Trophoblast cell (in vitro differentiated cells and primary cell): Measurements from ENCODE around the gene DEF6.

Source experiments
- DNase-seq, 2 donors: peaks; one replicate each; pipeline ENCODE4 v3.0.0-alpha.2; 2016
- H2AFZ ChIP-seq: 2 replicates; pipeline ENCODE4 v1.6.1; 2013; ENCODE audit warnings: low read length, moderate library complexity, mild to moderate bottlenecking; ENCODE audit not compliant: insufficient read depth, poor library complexity
- H2AK5ac ChIP-seq: 2 replicates; pipeline ENCODE4 v1.6.1; 2013; ENCODE audit warnings: mild to moderate bottlenecking, low read length
- H2BK120ac ChIP-seq: 2 replicates; pipeline ENCODE4 v1.6.1; 2013; ENCODE audit warnings: low read length, mild to moderate bottlenecking, moderate library complexity; ENCODE audit not compliant: insufficient read depth, poor library complexity
- H2BK12ac ChIP-seq: 2 replicates; pipeline ENCODE4 v1.6.1; 2013; ENCODE audit warnings: mild to moderate bottlenecking, low read length, moderate library complexity
- H2BK5ac ChIP-seq: 2 replicates; pipeline ENCODE4 v1.6.1; 2013; ENCODE audit warnings: low read length, low read depth, moderate library complexity, mild to moderate bottlenecking; ENCODE audit not compliant: poor library complexity
- H3K14ac ChIP-seq: 2 replicates; pipeline ENCODE4 v1.6.1; 2013; ENCODE audit warnings: mild to moderate bottlenecking, low read length
- H3K18ac ChIP-seq: 2 replicates; pipeline ENCODE4 v1.6.1; 2013; ENCODE audit warnings: mild to moderate bottlenecking, low read length
- H3K23ac ChIP-seq: 2 replicates; pipeline ENCODE4 v1.6.1; 2013; ENCODE audit warnings: low read length
- H3K27ac ChIP-seq: 2 replicates; pipeline ENCODE4 v1.5.1; 2013; ENCODE audit warnings: low read depth, mild to moderate bottlenecking, inconsistent platforms, low read length, moderate library complexity
- H3K27me3 ChIP-seq: 2 replicates; pipeline ENCODE4 v1.6.1; 2013; ENCODE audit warnings: inconsistent platforms, mild to moderate bottlenecking, low read length, moderate library complexity; ENCODE audit not compliant: insufficient read depth
- H3K36me3 ChIP-seq, 2 experiments: 1 replicate in 1 of 2; 2 replicates in 1 of 2; pipeline ENCODE4 v1.6.1; 2013; ENCODE audit warnings: low read length in 2 of 2, mild to moderate bottlenecking in 2 of 2, moderate library complexity in 1 of 2; ENCODE audit not compliant: insufficient read depth in 2 of 2, control insufficient read depth in 1 of 2
- H3K4ac ChIP-seq: 2 replicates; pipeline ENCODE4 v1.6.1; 2013; ENCODE audit warnings: low read depth, mild to moderate bottlenecking, low read length, moderate library complexity
- H3K4me1 ChIP-seq, 2 experiments: 1 replicate in 1 of 2; 2 replicates in 1 of 2; pipeline ENCODE4 v1.6.1; 2013; ENCODE audit warnings: low read length in 2 of 2, mild to moderate bottlenecking in 2 of 2, moderate library complexity in 1 of 2; ENCODE audit not compliant: insufficient read depth in 2 of 2, control insufficient read depth in 1 of 2
- H3K4me2 ChIP-seq: 2 replicates; pipeline ENCODE4 v1.6.1; 2013; ENCODE audit warnings: inconsistent platforms, mild to moderate bottlenecking, low read length, moderate library complexity
- H3K4me3 ChIP-seq: 2 replicates; pipeline ENCODE4 v1.5.1; 2013; ENCODE audit warnings: mild to moderate bottlenecking, low read depth, low read length, inconsistent platforms
- H3K79me1 ChIP-seq: one replicate; pipeline ENCODE4 v1.6.1; 2013; ENCODE audit warnings: low read length
- H3K79me2 ChIP-seq: 2 replicates; pipeline ENCODE4 v1.6.1; 2013; ENCODE audit warnings: low read length, mild to moderate bottlenecking; ENCODE audit not compliant: control insufficient read depth, insufficient read depth, poor library complexity
- H3K9ac ChIP-seq: 2 replicates; pipeline ENCODE4 v1.6.1; 2013; ENCODE audit warnings: mild to moderate bottlenecking, low read length
- H3K9me3 ChIP-seq: 2 replicates; pipeline ENCODE4 v1.6.1; 2013; ENCODE audit warnings: low read depth, mild to moderate bottlenecking, control low read depth, inconsistent platforms, low read length; ENCODE audit not compliant: insufficient read depth
- H4K12ac ChIP-seq: 2 replicates; pipeline ENCODE4 v1.6.1; 2013; ENCODE audit warnings: low read depth, mild to moderate bottlenecking, low read length, moderate library complexity
- H4K8ac ChIP-seq: 2 replicates; pipeline ENCODE4 v1.6.1; 2013; ENCODE audit warnings: low read depth, mild to moderate bottlenecking, low read length, moderate library complexity
- H4K91ac ChIP-seq: one replicate; pipeline ENCODE4 v1.6.1; 2013; ENCODE audit warnings: low read depth, mild to moderate bottlenecking, low read length, moderate library complexity
- WGBS: extraction: QIAGEN DNeasy Blood & Tissue Kit; methylation state at CpG from one replicate; pipeline ENCODE4 v1.1.7; 2013; ENCODE audit warnings: missing lambda C conversion rate; ENCODE audit not compliant: insufficient read length, insufficient coverage; ENCODE audit errors: extremely low coverage; 5-methylcytosine and 5-hydroxymethylcytosine counted together

DEF6 gene

GRCh38 chr6:35295036-35295435 lies 2.6 kb upstream of the DEF6 start:
- Histone ChIP-seq H2AK5ac (no peak overlapping the region), H3K79me2 (peaks cover 3% of the 10 kb centered on the region), H3K4me3 (no peak overlapping the region), H3K36me3 (peaks cover 28 to 35% of the 10 kb centered on the region in 2 experiments), H3K4me1 (peaks cover 7 to 8% of the 10 kb centered on the region in 2 experiments), H3K79me1 (peaks cover 4% of the 10 kb centered on the region), H2AFZ (no peak overlapping the region), H3K27me3 (no peaks in the 10 kb centered on the region), H3K9me3 (peaks cover 2% of the 10 kb centered on the region), H3K4ac (no peak overlapping the region), H3K4me2 (no peak overlapping the region), H3K14ac (no peak overlapping the region), H3K27ac (no peak overlapping the region), H4K91ac (no peak overlapping the region), H4K8ac (no peak overlapping the region), H3K23ac (no peak overlapping the region), H4K12ac (no peak overlapping the region), H2BK5ac (no peak overlapping the region), H2BK120ac (no peak overlapping the region), H3K9ac (no peak overlapping the region), H3K18ac (no peak overlapping the region), H2BK12ac (no peak overlapping the region)
- no peak for DNase-seq
- WGBS = no CpG with 5 or more reads among the region's 2 CpGs

- Histone ChIP-seq H4K8ac (no peak overlapping the region), H3K4me2 (no peak overlapping the region), H2AFZ (no peak overlapping the region), H3K4ac (no peak overlapping the region), H4K91ac (no peak overlapping the region), H2AK5ac (no peak overlapping the region), H2BK5ac (no peak overlapping the region), H3K23ac (no peak overlapping the region), H3K4me1 (peaks cover 7 to 8% of the 10 kb centered on the region in 2 experiments), H3K36me3 (peaks cover 22 to 31% of the 10 kb centered on the region in 2 experiments), H3K9me3 (peaks cover 2% of the 10 kb centered on the region), H3K27ac (no peak overlapping the region), H2BK120ac (no peak overlapping the region), H2BK12ac (no peak overlapping the region), H3K14ac (no peak overlapping the region), H3K4me3 (no peak overlapping the region), H4K12ac (no peak overlapping the region), H3K79me1 (peaks cover 4% of the 10 kb centered on the region), H3K18ac (no peak overlapping the region), H3K79me2 (peaks cover 3% of the 10 kb centered on the region), H3K9ac (no peak overlapping the region), H3K27me3 (no peaks in the 10 kb centered on the region)
- no CpG with 5 or more reads among the region's 3 CpGs for WGBS
- DNase-seq = no peak
These were observed 1.9 kb upstream of the DEF6 start for GRCh38 chr6:35295521-35296315.

- WGBS = no CpG with 5 or more reads among the region's 6 CpGs
- H3K4ac ChIP-seq = no peak overlapping the region
- peaks cover 7 to 8% of the 10 kb centered on the region in 2 experiments for H3K4me1 ChIP-seq
- H3K27ac ChIP-seq = no peak overlapping the region
- H3K9me3 ChIP-seq = no peaks in the 10 kb centered on the region
- H4K12ac ChIP-seq = no peak overlapping the region
- no peak overlapping the region for H3K18ac ChIP-seq
- no peak overlapping the region for H3K9ac ChIP-seq
- H2AFZ ChIP-seq = no peak overlapping the region
- no peak overlapping the region for H3K4me2 ChIP-seq
- H3K4me3 ChIP-seq = no peak overlapping the region
- no peak for DNase-seq
- H4K8ac ChIP-seq = peak overlapping the region; percentile 28
- H3K79me1 ChIP-seq = peaks cover 4% of the 10 kb centered on the region
- no peak overlapping the region for H2BK12ac ChIP-seq
- peaks cover 10 to 18% of the 10 kb centered on the region in 2 experiments for H3K36me3 ChIP-seq
- H4K91ac ChIP-seq = no peak overlapping the region
- H3K23ac ChIP-seq = no peak overlapping the region
- no peak overlapping the region for H3K14ac ChIP-seq
- H2BK5ac ChIP-seq = no peak overlapping the region
- no peak overlapping the region for H2BK120ac ChIP-seq
- no peaks in the 10 kb centered on the region for H3K27me3 ChIP-seq
- H2AK5ac ChIP-seq = peak overlapping the region; percentile 19
- H3K79me2 ChIP-seq = peaks cover 3% of the 10 kb centered on the region
These were observed 552 bp upstream of the DEF6 start for GRCh38 chr6:35296931-35297600.

GRCh38 chr6:35298625-35299140 lies 1.1 kb downstream of the DEF6 start:
- no peak overlapping the region for H2BK120ac ChIP-seq
- H2AFZ ChIP-seq = no peak overlapping the region
- H3K14ac ChIP-seq = no peak overlapping the region
- H3K27ac ChIP-seq = no peak overlapping the region
- no peak overlapping the region for H4K91ac ChIP-seq
- H3K18ac ChIP-seq = no peak overlapping the region
- H3K4me3 ChIP-seq = no peak overlapping the region
- no peaks in the 10 kb centered on the region for H3K9me3 ChIP-seq
- no peak overlapping the region for H3K23ac ChIP-seq
- DNase-seq = no peak
- peaks cover 3% of the 10 kb centered on the region for H3K79me2 ChIP-seq
- no peaks in the 10 kb centered on the region for H3K27me3 ChIP-seq
- H2BK5ac ChIP-seq = no peak overlapping the region
- H3K79me1 ChIP-seq = peaks cover 6% of the 10 kb centered on the region
- H4K8ac ChIP-seq = no peak overlapping the region
- no peak overlapping the region for H3K4ac ChIP-seq
- H2AK5ac ChIP-seq = no peak overlapping the region
- peaks cover 8 to 12% of the 10 kb centered on the region in 2 experiments for H3K36me3 ChIP-seq
- H2BK12ac ChIP-seq = no peak overlapping the region
- H3K4me2 ChIP-seq = no peak overlapping the region
- H4K12ac ChIP-seq = no peak overlapping the region
- H3K4me1 ChIP-seq = peaks cover 13 to 14% of the 10 kb centered on the region in 2 experiments
- no peak overlapping the region for H3K9ac ChIP-seq
- WGBS = no CpG with 5 or more reads among the region's 6 CpGs
